Measurements from ENCODE around the gene LGALS7B.
A peak's percentile ranks its signal among the peaks of the same experiment; 100 is the strongest.
"Not testable (repeated sequence)": the region's sequence is repeated elsewhere in the genome, so short reads cannot be mapped to it uniquely, and the experiment has no call there.

LGALS7B gene

GRCh38 chr19:38788478-38789243 lies at the start of gene LGALS7B:
LGALS7B (plus strand) TSS chr19:38789200; CDS start chr19:38789227, 27 bp downstream.
- DNase-seq (ENCODE audit: low spot score): no peak

- no peak for DNase-seq (ENCODE audit: low spot score)
Measured at GRCh38 chr19:38739440-38740256, 49.4 kb upstream of the LGALS7B start.

- DNase-seq (ENCODE audit: low spot score): no peak
Measured at GRCh38 chr19:38740257-38740592, 48.8 kb upstream of the LGALS7B start.

GRCh38 chr19:38740932-38741331 lies 48.1 kb upstream of the LGALS7B start:
- no peak for DNase-seq (ENCODE audit: low spot score)

GRCh38 chr19:38741670-38742069 lies 47.3 kb upstream of the LGALS7B start:
- no peak for DNase-seq (ENCODE audit: low spot score)

GRCh38 chr19:38742296-38742695 lies 46.7 kb upstream of the LGALS7B start:
- no peak for DNase-seq (ENCODE audit: low spot score)

- no peak for DNase-seq (ENCODE audit: low spot score)
Measured at GRCh38 chr19:38742906-38743305, 46.1 kb upstream of the LGALS7B start.

GRCh38 chr19:38743394-38744297 lies 45.4 kb upstream of the LGALS7B start:
- no peak for DNase-seq (ENCODE audit: low spot score)

- no peak for DNase-seq (ENCODE audit: low spot score)
Measured at GRCh38 chr19:38744298-38744681, 44.7 kb upstream of the LGALS7B start, which contains the start of gene CAPN12. CAPN12 (minus strand) TSS chr19:38744474; CDS start chr19:38744165, 309 bp downstream.

GRCh38 chr19:38744874-38745273 lies 44.1 kb upstream of the LGALS7B start:
- no peak for DNase-seq (ENCODE audit: low spot score)

- DNase-seq (ENCODE audit: low spot score): no peak
Measured at GRCh38 chr19:38745316-38745715, 43.7 kb upstream of the LGALS7B start.

- not testable (repeated sequence) for DNase-seq (ENCODE audit: low spot score)
Measured at GRCh38 chr19:38753783-38754182, 35.2 kb upstream of the LGALS7B start.

- DNase-seq (ENCODE audit: low spot score): not testable (repeated sequence)
Measured at GRCh38 chr19:38754196-38754595, 34.8 kb upstream of the LGALS7B start.

- no peak for DNase-seq (ENCODE audit: low spot score)
Measured at GRCh38 chr19:38759590-38760003, 29.4 kb upstream of the LGALS7B start.

GRCh38 chr19:38760805-38761517 lies 28.0 kb upstream of the LGALS7B start:
- DNase-seq (ENCODE audit: low spot score): not testable (repeated sequence)

- DNase-seq (ENCODE audit: low spot score): not testable (repeated sequence)
Measured at GRCh38 chr19:38761884-38762389, 27.1 kb upstream of the LGALS7B start.

- no peak for DNase-seq (ENCODE audit: low spot score)
Measured at GRCh38 chr19:38763795-38764220, 25.2 kb upstream of the LGALS7B start.

GRCh38 chr19:38765214-38765613 lies 23.8 kb upstream of the LGALS7B start:
- DNase-seq (ENCODE audit: low spot score): no peak

GRCh38 chr19:38766276-38767047 lies 22.5 kb upstream of the LGALS7B start:
- no peak for DNase-seq (ENCODE audit: low spot score)

- DNase-seq (ENCODE audit: low spot score): peak; percentile 91
Measured at GRCh38 chr19:38769635-38770211, 19.3 kb upstream of the LGALS7B start.

Data from left forelimb (tissue), 1 donor.